Panc1 (cell line): ENCODE results near the gene SERPINA12. TPM values are rescaled to one million over a fixed set of nuclear protein-coding genes. Genes with fewer than 3 reads are reported as not detected.

ENCODE experiments used
- ATAC-seq: fragments of 200-7000 bp; cut with Tn5 transposase; 2 replicates; pipeline ENCODE4 v1.9.1; 2020; ENCODE audit warnings: mild to moderate bottlenecking, moderate library complexity
- BruUV-seq: library from RNA; stranded (reverse); fragments of 400-500 nt; replicated peaks from 2 replicates; lab custom pipeline; 2021; lab: Mats Ljungman, UMichigan
- CTCF ChIA-PET: fragments of 300-600 bp; sonication (Branson Sonifier 250); formaldehyde crosslinking; loops from one replicate; lab custom pipeline; 2022; ENCODE audit warnings: antibody characterized with exemption; lab: Charles Lee
- POLR2A ChIA-PET: fragments of 300-600 bp; sonication (Branson Sonifier 250); formaldehyde crosslinking; loops from one replicate; lab custom pipeline; 2022; ENCODE audit warnings: antibody characterized with exemption; lab: Charles Lee
- DNase-seq: peaks from one replicate; pipeline ENCODE4 v3.0.0-alpha.2; 2010; ENCODE audit warnings: low read depth, low spot score
- H3K27ac ChIP-seq: 2 replicates; pipeline ENCODE4 v1.5.1; 2011; ENCODE audit warnings: mild to moderate bottlenecking, low read length, inconsistent platforms
- H3K27me3 ChIP-seq: fragments of 200-500 bp; sonication (Bioruptor generic); 2 replicates; pipeline ENCODE4 v1.6.0; 2014; ENCODE audit warnings: low read length, inconsistent platforms; ENCODE audit not compliant: control insufficient read depth, insufficient read depth
- H3K36me3 ChIP-seq: fragments of 200-500 bp; sonication (Bioruptor generic); 2 replicates; pipeline ENCODE4 v1.5.1; 2014; ENCODE audit warnings: inconsistent platforms, mild to moderate bottlenecking, low read length, moderate library complexity; ENCODE audit not compliant: control insufficient read depth, insufficient read depth
- H3K4me1 ChIP-seq: 2 replicates; pipeline ENCODE4 v1.5.1; 2011; ENCODE audit warnings: inconsistent platforms, mild to moderate bottlenecking, low read length, moderate library complexity; ENCODE audit not compliant: control insufficient read depth, insufficient read depth
- H3K4me3 ChIP-seq, 2 experiments: 2 replicates each; pipeline ENCODE4 v1.5.1; 2011 to 2012; ENCODE audit warnings: low read depth in 2 of 2, low read length in 2 of 2, mild to moderate bottlenecking in 2 of 2, inconsistent platforms in 1 of 2, moderate library complexity in 1 of 2
- H3K9me3 ChIP-seq: fragments of 200-500 bp; sonication (Bioruptor generic); 2 replicates; pipeline ENCODE4 v1.5.1; 2014; ENCODE audit warnings: low read depth, mild to moderate bottlenecking, inconsistent platforms, low read length, moderate library complexity; ENCODE audit not compliant: control insufficient read depth, insufficient read depth
- REST ChIP-seq, 2 experiments: IDR thresholded peaks; 2 replicates each; pipeline ENCODE4 v1.6.1; 2011 to 2012; ENCODE audit warnings: low read depth in 2 of 2, control low read depth in 1 of 2, low read length in 1 of 2, mild to moderate bottlenecking in 1 of 2, moderate library complexity in 1 of 2; ENCODE audit not compliant: insufficient read depth in 1 of 2
- SIN3A ChIP-seq: IDR thresholded peaks from 2 replicates; pipeline ENCODE4 v1.6.1; 2012; ENCODE audit warnings: low read depth, mild to moderate bottlenecking, low read length, moderate library complexity, borderline replicate concordance; ENCODE audit not compliant: insufficient read depth
- in situ Hi-C: cut with HindIII; loops from 2 replicates; pipeline ENCODE4 v1.10.0; 2016; ENCODE audit warnings: low sequenced_read_pairs, low pct_unique_long_range_greater_than_20kb
- intact Hi-C: fragments of 100-400 bp; cut with micrococcal nuclease; formaldehyde crosslinking; loops from one replicate; pipeline ENCODE4 v1.10.0; 2022; ENCODE audit not compliant: unreplicated experiment
- total RNA-seq: library from RNA; stranded (reverse); gene quantifications from one replicate; pipeline ENCODE4 v1.2.1, GENCODE V29; 2021; ENCODE audit not compliant: unreplicated experiment

Gene SERPINA12
- total RNA-seq, 1 experiment from 2014 or later = not detected

- CTCF ChIA-PET = no interaction called here
- Histone ChIP-seq H3K36me3 (no peaks in the 10 kb centered on the region), H3K9me3 (no peaks in the 10 kb centered on the region), H3K27ac (no peak overlapping the region), H3K4me3 (no peak overlapping the region), H3K4me1 (no peaks in the 10 kb centered on the region), H3K27me3 (no peaks in the 10 kb centered on the region)
- ATAC-seq = no peak
- no peak for DNase-seq
- in situ Hi-C loops = no loop called here
- TF ChIP-seq SIN3A (no peak), REST (IDR thresholded peaks at IDR 0.05; ENCODE audit: insufficient read depth in 1 of 2, low read depth in 2 of 2, low read length in 1 of 2) (no peak)
- POLR2A ChIA-PET = no interaction called here
- intact Hi-C loops = no loop called here
- no TSS peak for BruUV-seq
These were observed 69.7 kb downstream of the SERPINA12 start for GRCh38 chr14:94439453-94440057.

Other genes starting within 250 kb of the SERPINA12 start
- 0.03 TPM for gene SERPINA10, start 216.2 kb downstream of the SERPINA12 start, total RNA-seq
- not detected for gene SERPINA6, start 186.1 kb downstream of the SERPINA12 start, total RNA-seq
- gene SERPINA2, start 142.8 kb downstream of the SERPINA12 start, total RNA-seq = not detected
- 4.9 TPM for gene SERPINA1, start 120.9 kb downstream of the SERPINA12 start, total RNA-seq
- gene SERPINA11, start 56.7 kb downstream of the SERPINA12 start, total RNA-seq = not detected
- not detected for gene SERPINA9, start 33.3 kb downstream of the SERPINA12 start, total RNA-seq
- gene SERPINA4, start 52.0 kb upstream of the SERPINA12 start, total RNA-seq = 0.10 TPM
- 0.49 TPM for gene SERPINA5, start 72.0 kb upstream of the SERPINA12 start, total RNA-seq
- gene SERPINA3, start 102.9 kb upstream of the SERPINA12 start, total RNA-seq = 5.7 TPM